ENCODE measurements around the gene PHACTR4. TPM values are rescaled to one million over a fixed set of nuclear protein-coding genes. Genes with fewer than 3 reads are reported as not detected.

PHACTR4 gene
- total RNA-seq, 2 donors from 2014 or later: 14.5 to 32.6 TPM

- intact Hi-C loops (cut with DNase I): no loop called here
- Histone ChIP-seq H3K4me1 (peaks cover 23% of the 10 kb centered on the region), H3K9me3 (no peaks in the 10 kb centered on the region), H3K36me3 (replicated peaks in 1 of 2; ENCODE audit: insufficient read depth in 1 of 2, low read depth in 2 of 2) (no peaks in the 10 kb centered on the region), H3K27ac (peak overlapping the region in 1 of 4 donors; percentile 57), H3K4me3 (no peak overlapping the region), H3K27me3 (no peaks in the 10 kb centered on the region)
- DNase-seq: no peak
- ATAC-seq: no peak
- TF ChIP-seq, protein P1, sequence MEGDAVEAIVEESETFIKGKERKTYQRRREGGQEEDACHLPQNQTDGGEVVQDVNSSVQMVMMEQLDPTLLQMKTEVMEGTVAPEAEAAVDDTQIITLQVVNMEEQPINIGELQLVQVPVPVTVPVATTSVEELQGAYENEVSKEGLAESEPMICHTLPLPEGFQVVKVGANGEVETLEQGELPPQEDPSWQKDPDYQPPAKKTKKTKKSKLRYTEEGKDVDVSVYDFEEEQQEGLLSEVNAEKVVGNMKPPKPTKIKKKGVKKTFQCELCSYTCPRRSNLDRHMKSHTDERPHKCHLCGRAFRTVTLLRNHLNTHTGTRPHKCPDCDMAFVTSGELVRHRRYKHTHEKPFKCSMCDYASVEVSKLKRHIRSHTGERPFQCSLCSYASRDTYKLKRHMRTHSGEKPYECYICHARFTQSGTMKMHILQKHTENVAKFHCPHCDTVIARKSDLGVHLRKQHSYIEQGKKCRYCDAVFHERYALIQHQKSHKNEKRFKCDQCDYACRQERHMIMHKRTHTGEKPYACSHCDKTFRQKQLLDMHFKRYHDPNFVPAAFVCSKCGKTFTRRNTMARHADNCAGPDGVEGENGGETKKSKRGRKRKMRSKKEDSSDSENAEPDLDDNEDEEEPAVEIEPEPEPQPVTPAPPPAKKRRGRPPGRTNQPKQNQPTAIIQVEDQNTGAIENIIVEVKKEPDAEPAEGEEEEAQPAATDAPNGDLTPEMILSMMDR (IDR thresholded peaks at IDR 0.05): no peak
- TF ChIP-seq POLR2A (IDR thresholded peaks at IDR 0.05): no peak
- WGBS, 2 donors: 20 to 43% methylated on average over 2 of the region's 2 CpGs
Observed at GRCh38 chr1:28416509-28417194, 47.1 kb downstream of the PHACTR4 start.

- Histone ChIP-seq H3K27ac (peak overlapping the region in 2 of 4 donors; percentile 20 to 57), H3K9me3 (no peaks in the 10 kb centered on the region), H3K4me3 (no peak overlapping the region), H3K27me3 (no peaks in the 10 kb centered on the region), H3K4me1 (peaks cover 22% of the 10 kb centered on the region), H3K36me3 (replicated peaks in 1 of 2; ENCODE audit: insufficient read depth in 1 of 2, low read depth in 2 of 2) (no peaks in the 10 kb centered on the region)
- TF ChIP-seq POLR2A (IDR thresholded peaks at IDR 0.05): no peak
- TF ChIP-seq, protein P1 (IDR thresholded peaks at IDR 0.05): no peak
- intact Hi-C loops (cut with DNase I): no loop called here
- ATAC-seq: peak; percentile 52
- DNase-seq: peak in 3 of 4 donors; percentile 20 to 35 (median 30)
- WGBS, 2 donors: 26 to 31% methylated on average over 3 of the region's 3 CpGs
Observed at GRCh38 chr1:28417441-28417922, 47.9 kb downstream of the PHACTR4 start.

- intact Hi-C loops (cut with DNase I): no loop called here
- Histone ChIP-seq H3K27me3 (no peaks in the 10 kb centered on the region), H3K36me3 (replicated peaks in 1 of 2; ENCODE audit: insufficient read depth in 1 of 2, low read depth in 2 of 2) (no peaks in the 10 kb centered on the region), H3K4me1 (peaks cover 16% of the 10 kb centered on the region), H3K9me3 (no peaks in the 10 kb centered on the region), H3K4me3 (no peak overlapping the region), H3K27ac (peak overlapping the region in 2 of 4 donors; percentile 20 to 57)
- DNase-seq (no peak), ATAC-seq (no peak)
- TF ChIP-seq, protein P1 (IDR thresholded peaks at IDR 0.05): no peak
- no peak for TF ChIP-seq POLR2A (IDR thresholded peaks at IDR 0.05)
- WGBS, 2 donors: 84 to 86% methylated on average over 4 of the region's 4 CpGs
Observed at GRCh38 chr1:28417926-28418637, 48.5 kb downstream of the PHACTR4 start.

DNA sequence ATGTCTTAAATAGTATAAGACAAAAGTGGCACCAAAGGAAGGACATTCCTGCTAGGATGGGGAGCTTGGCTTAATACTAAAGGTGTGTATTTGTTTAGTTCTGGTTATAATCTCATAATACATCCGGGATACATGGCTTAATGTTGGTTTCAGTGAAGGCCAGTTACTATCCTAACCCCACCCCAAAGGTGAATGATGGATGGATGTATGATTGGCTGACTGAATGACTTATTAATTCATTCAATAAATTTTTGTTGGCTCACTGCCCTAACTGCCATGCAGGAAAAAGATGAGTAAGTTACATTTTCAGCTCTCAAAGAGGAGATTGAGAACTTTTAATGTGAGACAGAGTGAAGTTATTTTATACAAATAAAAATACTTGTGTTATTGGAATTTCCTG lies 52.2 kb downstream of the PHACTR4 start:
- intact Hi-C loops (cut with DNase I): no loop called here
- Histone ChIP-seq H3K9me3 (no peaks in the 10 kb centered on the region), H3K36me3 (replicated peaks in 1 of 2; ENCODE audit: insufficient read depth in 1 of 2, low read depth in 2 of 2) (no peaks in the 10 kb centered on the region), H3K27me3 (no peaks in the 10 kb centered on the region), H3K4me3 (no peak overlapping the region), H3K27ac (no peak overlapping the region), H3K4me1 (peaks cover 4% of the 10 kb centered on the region)
- 38 to 45% methylated on average over 1 of the region's 1 CpG for WGBS, 2 donors
- TF ChIP-seq, protein P1 (IDR thresholded peaks at IDR 0.05): no peak
- no peak for TF ChIP-seq POLR2A (IDR thresholded peaks at IDR 0.05)
- ATAC-seq: no peak
- DNase-seq: no peak
